Heart left ventricle (tissue), 13 donors: ENCODE data around the gene CCDC178.

Experiments used
- CTCF ChIP-seq, 12 donors: fragments of 200-600 bp; sonication (generic) in 4 of 12; IDR thresholded peaks; one replicate each; pipeline versions ENCODE4 v1.5.0 to v1.8.0; 2018 to 2022; ENCODE audit warnings: antibody characterized with exemption in 12 of 12, mild to moderate bottlenecking in 5 of 12
- POLR2A ChIP-seq, 2 donors: fragments of 450-650 bp; IDR thresholded peaks; one replicate each; pipeline ENCODE4 v1.6.1; 2017; ENCODE audit warnings: antibody characterized with exemption in 2 of 2, mild to moderate bottlenecking in 2 of 2, moderate library complexity in 2 of 2
- donor health status: ischemic (EF 13 %, LVEDD 7.1; RV severe dilation, severe dysfunction).
- donor health status: DM: no; HTN: yes; CAD: no.
- donor health status: DM: no; HTN: no; CAD: no.
- donor health status: ischemic (EF 25% LVEDD 6.9; RV normal size, moderate dysfunction).
- donor health status: ischemic (EF 25% LVEDD 5.7; RV mildly dilated, moderate dysfunction).
- donor health status: ischemic (EF 35%, LVEDD 5.7; RV mildly dilated, moderate dysfunction).
- donor health status: nonischemic (EF 11% LVEDD 7.7; RV severe dilation, severe dysfunction).
- donor health status: DM: yes; HTN: yes; CAD: no.
- donor health status: PGD.
- donor health status: ischemic (EF 29% LVEDD 5.4; RV normal size, mild dysfunction).
- donor health status: nonischemic (EF 23%, LVEDD 6.1; RV moderate dilation, normal function).

GRCh38 chr18:33444709-33445108 is 4.2 kb upstream of the CCDC178 start:
- no peak for TF ChIP-seq CTCF (IDR thresholded peaks at IDR 0.05)
- no peak for TF ChIP-seq POLR2A (IDR thresholded peaks at IDR 0.05)
